GM12801 (cell line): ENCODE measurements around the gene DENND2C.

ENCODE experiments used
- TF ChIP-seq, protein P1 (sequence below): IDR thresholded peaks from one replicate; pipeline ENCODE4 v1.5.1; 2011; ENCODE audit warnings: control low read depth; ENCODE audit not compliant: insufficient read length; ENCODE audit errors: extremely low read depth

Gene DENND2C

GRCh38 chr1:114551400-114551799 is 118.4 kb downstream of the DENND2C start:
- TF ChIP-seq, protein P1, sequence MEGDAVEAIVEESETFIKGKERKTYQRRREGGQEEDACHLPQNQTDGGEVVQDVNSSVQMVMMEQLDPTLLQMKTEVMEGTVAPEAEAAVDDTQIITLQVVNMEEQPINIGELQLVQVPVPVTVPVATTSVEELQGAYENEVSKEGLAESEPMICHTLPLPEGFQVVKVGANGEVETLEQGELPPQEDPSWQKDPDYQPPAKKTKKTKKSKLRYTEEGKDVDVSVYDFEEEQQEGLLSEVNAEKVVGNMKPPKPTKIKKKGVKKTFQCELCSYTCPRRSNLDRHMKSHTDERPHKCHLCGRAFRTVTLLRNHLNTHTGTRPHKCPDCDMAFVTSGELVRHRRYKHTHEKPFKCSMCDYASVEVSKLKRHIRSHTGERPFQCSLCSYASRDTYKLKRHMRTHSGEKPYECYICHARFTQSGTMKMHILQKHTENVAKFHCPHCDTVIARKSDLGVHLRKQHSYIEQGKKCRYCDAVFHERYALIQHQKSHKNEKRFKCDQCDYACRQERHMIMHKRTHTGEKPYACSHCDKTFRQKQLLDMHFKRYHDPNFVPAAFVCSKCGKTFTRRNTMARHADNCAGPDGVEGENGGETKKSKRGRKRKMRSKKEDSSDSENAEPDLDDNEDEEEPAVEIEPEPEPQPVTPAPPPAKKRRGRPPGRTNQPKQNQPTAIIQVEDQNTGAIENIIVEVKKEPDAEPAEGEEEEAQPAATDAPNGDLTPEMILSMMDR = no peak

DNA sequence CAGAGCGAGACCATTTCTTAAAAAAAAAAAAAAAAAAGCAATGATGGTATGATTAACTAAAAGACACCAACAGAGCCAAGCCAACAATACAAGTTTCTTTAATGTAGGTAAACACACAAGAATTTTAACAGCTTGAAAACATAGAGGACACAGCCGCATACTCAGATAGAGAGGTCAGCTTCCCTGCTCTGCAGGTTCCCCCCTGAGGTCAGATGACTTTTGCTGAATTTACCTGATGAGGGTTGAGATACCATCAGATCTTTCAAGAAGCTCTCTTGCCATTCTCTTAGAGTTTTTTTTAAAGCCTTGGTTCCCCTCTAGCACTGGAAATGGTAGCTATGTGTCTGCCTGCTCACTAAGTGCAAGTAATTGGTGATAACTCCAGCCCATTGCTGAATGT is 119.5 kb downstream of the DENND2C start:
- TF ChIP-seq, protein P1 = no peak

DNA sequence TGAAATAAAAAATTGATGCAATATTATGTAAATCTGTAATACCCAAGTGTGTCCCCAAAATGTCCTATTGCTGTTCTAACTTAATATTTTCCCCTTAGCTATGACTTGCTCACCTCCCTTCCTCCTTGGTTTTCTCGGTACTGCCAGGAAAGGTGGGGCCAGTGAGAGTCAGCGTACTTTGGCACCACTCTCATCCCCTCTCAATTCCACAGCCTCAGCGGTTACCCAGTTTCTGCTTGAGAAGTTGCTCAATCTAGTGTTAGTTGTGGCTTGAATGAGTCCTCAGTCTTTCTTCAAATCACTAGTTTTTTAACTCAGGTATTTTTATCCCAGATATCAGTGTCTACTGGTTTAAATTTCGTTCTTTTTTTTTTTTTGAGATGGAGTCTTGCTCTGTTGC is 120.7 kb downstream of the DENND2C start:
- TF ChIP-seq, protein P1 = no peak

DNA sequence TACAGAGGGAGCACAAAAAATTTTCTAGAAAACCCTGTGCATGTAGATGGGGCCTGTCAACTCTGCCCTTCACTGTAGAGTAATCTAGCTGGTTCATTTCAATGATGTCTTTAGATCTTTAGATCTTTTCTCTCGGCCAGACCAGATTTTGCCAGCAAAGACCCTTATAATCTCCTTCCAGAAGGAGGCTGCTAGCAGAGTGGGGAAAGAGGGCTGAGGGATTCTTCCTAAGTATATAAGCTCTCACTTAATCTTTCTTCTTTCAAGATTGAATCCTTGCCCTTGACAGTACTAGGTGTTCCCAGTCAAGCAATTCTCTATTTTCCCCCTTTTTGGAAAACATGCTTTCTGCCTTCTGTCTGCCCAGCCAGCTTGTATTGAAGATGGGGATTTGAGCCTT is 122.8 kb downstream of the DENND2C start:
- TF ChIP-seq, protein P1 = no peak

DNA sequence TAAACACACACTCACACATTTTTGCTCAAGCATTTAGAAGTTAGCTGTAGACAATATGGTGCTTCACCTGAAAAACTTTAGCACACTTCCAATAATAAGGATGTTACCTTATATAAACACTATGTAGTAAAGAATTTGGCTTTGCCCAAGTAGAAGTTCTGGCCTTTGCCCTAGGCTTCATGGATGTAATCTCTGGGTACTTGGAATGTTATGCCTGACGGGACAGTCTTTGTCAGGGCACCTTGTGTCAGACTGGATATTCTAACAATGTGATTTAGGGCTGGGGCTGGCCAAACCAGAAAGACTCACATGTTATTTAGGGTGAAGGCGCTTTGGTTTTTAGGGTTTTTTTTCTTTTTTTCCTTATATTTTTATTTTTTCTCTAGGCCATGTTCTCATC is 124.1 kb downstream of the DENND2C start:
- TF ChIP-seq, protein P1 = no peak

DNA sequence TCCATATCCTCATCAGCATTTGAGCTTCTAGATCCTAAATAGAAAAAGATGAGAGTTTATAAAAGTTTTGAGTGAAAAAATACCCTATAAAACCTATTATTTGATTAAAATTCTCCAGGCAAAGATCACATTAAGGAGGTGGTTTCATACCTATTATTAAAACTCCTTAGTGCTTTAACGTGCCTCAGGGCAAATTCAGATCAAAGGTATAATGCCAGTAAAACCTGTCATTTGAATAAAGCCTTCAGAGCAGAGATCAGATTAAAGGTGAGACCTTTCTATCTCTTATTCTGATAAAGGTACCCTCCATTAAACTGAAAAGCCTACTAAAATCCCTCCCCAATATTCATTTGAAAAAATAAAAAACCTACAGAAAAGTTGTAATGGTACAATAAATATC is 124.5 kb downstream of the DENND2C start:
- TF ChIP-seq, protein P1 = no peak

DNA sequence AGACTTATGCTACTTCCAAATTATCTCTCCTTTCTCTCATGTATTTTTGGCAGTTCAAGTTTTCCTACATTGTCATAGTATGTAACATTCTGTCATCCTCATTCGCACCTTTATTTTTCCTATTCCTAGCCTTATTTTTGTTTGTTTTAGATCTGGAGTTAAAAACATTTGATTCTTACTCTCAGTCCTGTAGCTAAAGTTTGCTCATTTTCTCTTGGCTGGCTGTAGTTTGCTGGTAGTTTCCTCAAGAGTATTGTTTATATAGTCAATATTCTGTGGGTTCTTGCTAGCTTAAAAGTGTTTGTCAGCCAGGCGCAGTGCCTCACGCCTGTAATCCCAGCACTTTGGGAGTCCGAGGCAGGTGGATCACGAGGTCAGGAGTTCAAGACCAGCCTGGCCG is 129.0 kb downstream of the DENND2C start:
- TF ChIP-seq, protein P1 = no peak

- TF ChIP-seq, protein P1 = no peak
These were observed 129.6 kb downstream of the DENND2C start for GRCh38 chr1:114540272-114540671.
